SK-N-SH treated with all-trans-retinoic acid at 6 μM for 48 hours (cell line): ENCODE results near the gene PECR.

Experiments
- ARNTL ChIP-seq: fragments of 450-650 bp; formaldehyde crosslinking; IDR thresholded peaks from 2 replicates; pipeline ENCODE4 v1.5.0; 2020; ENCODE audit warnings: low read depth, mild to moderate bottlenecking, moderate library complexity, borderline replicate concordance
- BACH2 ChIP-seq: fragments of 250-450 bp; sonication (Bioruptor Pico); IDR thresholded peaks from 2 replicates; pipeline ENCODE4 v1.9.0; 2021; ENCODE audit warnings: mild to moderate bottlenecking, borderline replicate concordance
- SNAI2 ChIP-seq: fragments of 250-450 bp; sonication (Bioruptor Pico); IDR thresholded peaks from 2 replicates; pipeline ENCODE4 v1.5.0; 2020; ENCODE audit warnings: mild to moderate bottlenecking, moderate library complexity

GRCh38 chr2:216012133-216012829 lies 69.3 kb downstream of the PECR start:
- no peak for TF ChIP-seq ARNTL
- TF ChIP-seq SNAI2 (CRISPR knock-in tag): no peak
- TF ChIP-seq BACH2 (CRISPR knock-in tag): no peak
